Stimulated activated CD4-positive, alpha-beta T cell treated with anti-CD3 and anti-CD28 coated beads, Interleukin-12 subunit alpha, Interleukin-12 subunit beta, amount 100 ng/mL, for 24 hours (primary cell): ENCODE measurements around the gene PKP2.
"Not testable (repeated sequence)": the region's sequence is repeated elsewhere in the genome, so short reads cannot be mapped to it uniquely, and the experiment has no call there.

Experiments
- DNase-seq, 2 experiments: peaks; one replicate each; pipeline ENCODE4 v3.0.0-alpha.2; 2020; ENCODE audit warnings: low read depth in 2 of 2

PKP2 gene

GRCh38 chr12:32861658-32862057 lies 34.9 kb downstream of the PKP2 start:
- DNase-seq = not testable (repeated sequence)

- no peak for DNase-seq
These were observed 36.4 kb downstream of the PKP2 start for GRCh38 chr12:32860192-32860591.

DNA sequence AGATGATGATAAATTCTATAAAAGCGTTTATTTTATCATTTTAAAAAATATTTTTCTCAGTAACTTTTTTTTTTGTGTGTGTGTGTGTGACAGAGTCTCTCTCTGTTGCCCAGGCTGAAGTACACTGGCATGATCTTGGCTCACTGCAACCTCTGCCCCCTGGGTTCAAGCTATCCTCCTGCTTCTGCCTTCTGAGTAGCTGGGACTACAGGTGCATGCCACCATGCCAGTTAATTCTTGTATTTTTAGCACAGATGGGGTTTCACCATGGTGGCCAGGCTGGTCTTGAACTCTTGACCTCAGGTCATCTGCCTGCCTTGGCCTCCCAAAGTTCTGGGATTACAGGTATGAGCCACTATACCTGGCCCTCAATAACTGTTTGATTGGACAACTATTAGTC lies 37.2 kb downstream of the PKP2 start:
- no peak for DNase-seq

GRCh38 chr12:32854716-32855115 lies 41.9 kb downstream of the PKP2 start:
- DNase-seq = no peak

GRCh38 chr12:32854097-32854496 lies 42.5 kb downstream of the PKP2 start:
- no peak for DNase-seq

- DNase-seq = no peak
These were observed 49.3 kb downstream of the PKP2 start for GRCh38 chr12:32847287-32847686.

DNA sequence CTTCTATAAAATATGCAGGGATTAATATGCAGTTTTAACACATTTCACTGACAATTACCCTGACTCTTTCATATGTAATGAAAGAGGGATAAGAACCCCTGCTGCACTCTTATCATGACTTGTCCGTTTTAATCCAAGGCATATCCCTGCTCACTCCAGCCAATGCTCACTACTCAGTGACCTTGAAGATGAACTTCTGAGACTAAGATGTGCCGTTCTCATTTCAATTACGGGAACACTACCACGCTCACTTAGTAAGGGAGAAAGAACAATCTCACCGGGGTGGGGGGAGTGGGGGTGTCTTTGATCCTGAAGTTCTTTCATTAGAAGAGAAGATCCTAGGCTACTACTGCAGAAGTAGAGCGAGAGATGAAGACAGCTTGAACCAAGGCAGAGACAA lies 50.5 kb downstream of the PKP2 start:
- no peak for DNase-seq

GRCh38 chr12:32843528-32844095 lies 53.0 kb downstream of the PKP2 start:
- DNase-seq = no peak

DNA sequence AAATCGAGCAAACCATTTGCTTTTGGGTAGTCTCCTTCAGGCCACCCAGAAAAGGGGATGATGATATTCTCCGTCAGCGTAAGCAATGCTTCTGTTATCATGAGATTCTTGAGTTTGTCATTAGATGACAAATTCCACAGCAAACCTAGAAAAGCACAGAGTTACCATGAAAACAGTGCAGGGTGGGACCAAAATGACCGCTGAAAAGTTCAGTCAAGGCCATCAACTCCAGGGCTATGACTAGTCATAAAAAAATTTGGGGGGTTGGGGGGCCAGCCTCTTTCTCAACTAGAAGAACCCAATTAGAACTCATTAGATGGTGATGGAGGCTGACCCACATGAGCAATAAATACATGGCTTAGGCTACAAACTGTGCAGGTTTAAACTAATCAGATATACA lies 55.5 kb downstream of the PKP2 start:
- DNase-seq = no peak

DNA sequence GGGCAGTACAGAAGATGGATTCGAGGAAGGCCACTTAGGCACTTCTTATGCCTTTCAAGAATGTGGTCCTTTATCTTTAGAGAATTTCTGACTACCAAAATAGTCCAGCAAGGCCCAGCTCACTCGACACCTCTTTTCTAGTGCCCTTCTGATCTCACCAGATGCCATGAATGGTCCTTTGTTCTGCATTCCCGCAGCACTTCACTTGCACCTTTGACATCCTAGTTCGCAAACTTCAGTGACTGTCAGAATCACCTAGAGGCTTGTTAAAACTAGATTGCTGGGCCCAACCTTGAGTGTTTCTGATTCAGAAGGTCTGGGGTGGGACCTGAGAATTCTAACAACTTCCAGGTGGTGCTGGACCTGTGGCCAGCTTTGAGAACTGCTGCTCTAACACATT lies 56.7 kb downstream of the PKP2 start:
- DNase-seq = no peak

DNA sequence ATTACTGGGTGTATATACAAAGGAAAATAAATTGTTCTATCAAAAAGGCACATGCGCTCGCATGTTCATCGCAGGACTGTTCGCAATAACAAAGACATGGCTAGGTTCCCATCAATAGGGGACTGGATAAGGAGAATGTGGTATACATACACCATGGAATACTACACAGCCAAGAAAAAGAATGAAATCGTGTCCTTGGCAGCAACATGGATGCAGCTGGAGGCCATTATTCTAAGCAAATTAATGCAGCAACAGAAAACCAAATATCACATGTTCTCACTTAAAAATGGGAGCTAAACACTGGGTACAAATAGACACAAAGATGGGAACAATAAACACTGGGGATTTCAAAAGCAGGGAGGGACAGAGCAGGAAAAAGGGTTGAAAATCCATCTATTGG lies 58.6 kb downstream of the PKP2 start:
- no peak for DNase-seq

DNA sequence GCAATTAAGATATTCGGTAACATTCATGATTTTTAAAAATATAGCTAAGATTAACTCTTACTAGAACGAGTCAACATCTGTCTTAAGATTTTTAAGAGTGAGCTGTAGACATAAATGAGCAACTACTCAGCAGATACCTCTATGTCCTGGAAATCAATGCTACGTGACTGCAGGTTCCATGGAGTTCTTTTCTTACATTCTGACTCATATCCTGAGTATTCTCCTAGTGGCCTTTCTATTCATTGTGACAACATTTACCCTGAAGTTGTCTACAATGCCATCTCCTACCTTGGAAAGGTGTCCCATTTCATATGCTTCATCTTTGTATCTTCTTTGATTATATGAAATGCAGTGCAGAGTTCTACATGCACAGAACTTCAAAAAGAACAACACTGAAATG lies 59.9 kb downstream of the PKP2 start:
- no peak for DNase-seq

- DNase-seq = no peak
These were observed 62.5 kb downstream of the PKP2 start for GRCh38 chr12:32834122-32834521.

DNA sequence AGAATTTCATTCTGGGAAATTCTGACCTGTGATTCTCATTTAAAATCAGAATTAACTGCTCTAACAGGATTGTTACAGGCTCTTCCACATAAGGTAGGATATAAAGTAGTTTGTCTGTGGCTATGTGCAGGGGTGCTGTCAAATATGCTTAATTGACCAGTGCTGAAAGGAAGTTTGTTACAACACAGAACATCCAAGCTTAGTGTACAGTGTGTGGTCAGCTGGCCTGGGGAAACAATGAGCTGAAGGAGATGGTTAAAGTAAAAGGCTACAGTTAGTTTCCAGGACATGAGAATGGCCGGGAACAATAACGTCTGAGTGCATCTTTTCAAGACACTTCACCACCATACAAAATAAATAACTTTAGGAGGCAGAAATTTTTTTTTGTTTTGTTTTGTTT lies 68.0 kb downstream of the PKP2 start:
- DNase-seq = no peak

DNA sequence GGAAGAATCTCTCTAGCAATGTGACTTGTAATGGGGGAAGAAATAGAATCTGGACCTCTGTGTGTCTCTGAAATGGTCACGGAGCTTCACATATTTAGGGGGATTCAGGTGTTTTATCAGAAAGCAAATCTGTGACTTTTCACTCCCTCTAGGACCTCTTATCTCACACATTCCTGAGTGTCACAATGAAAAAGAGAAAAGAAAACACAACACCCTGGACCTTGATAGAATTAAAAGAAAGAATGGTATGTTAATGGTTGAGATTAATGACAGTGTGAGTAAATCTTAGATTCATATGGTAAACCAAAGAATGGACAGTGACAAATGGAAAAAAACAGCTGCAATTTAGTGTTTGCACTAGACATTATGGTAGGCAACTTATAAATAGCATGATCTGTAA lies 68.5 kb downstream of the PKP2 start:
- DNase-seq = no peak

DNA sequence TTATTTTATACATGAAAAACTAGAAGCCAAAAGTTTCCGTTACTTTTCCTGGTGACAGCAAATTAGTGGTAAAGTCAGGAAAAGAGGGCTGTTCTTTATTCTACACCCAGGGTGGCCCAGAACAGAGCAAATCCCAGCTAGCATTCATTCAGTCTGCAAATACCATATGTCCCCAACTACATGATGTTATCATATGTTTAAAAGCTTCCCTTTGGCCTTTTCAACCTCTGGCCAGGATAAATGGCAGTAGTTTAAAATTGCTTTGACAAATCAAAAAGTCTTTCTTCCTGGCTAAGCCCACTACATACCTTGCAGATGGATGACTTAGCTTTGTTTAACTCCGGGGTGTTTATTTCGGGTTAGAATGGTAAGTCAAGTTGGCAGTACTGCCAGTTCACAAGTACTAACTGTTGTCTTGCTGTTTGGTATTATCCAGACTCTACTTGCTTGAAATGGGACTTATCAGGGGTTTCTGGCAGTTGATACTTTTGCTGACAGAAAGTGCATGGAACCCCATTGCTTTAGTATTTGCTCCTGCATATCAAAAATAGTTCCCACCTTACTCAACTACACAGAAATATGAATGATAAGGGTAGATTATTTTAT lies 69.7 kb downstream of the PKP2 start:
- no peak for DNase-seq

GRCh38 chr12:32824596-32824995 lies 72.0 kb downstream of the PKP2 start:
- no peak for DNase-seq

- no peak for DNase-seq
These were observed 74.2 kb downstream of the PKP2 start for GRCh38 chr12:32822344-32822743.

GRCh38 chr12:32821710-32822109 lies 74.9 kb downstream of the PKP2 start:
- no peak for DNase-seq

GRCh38 chr12:32821293-32821692 lies 75.3 kb downstream of the PKP2 start:
- no peak for DNase-seq

DNA sequence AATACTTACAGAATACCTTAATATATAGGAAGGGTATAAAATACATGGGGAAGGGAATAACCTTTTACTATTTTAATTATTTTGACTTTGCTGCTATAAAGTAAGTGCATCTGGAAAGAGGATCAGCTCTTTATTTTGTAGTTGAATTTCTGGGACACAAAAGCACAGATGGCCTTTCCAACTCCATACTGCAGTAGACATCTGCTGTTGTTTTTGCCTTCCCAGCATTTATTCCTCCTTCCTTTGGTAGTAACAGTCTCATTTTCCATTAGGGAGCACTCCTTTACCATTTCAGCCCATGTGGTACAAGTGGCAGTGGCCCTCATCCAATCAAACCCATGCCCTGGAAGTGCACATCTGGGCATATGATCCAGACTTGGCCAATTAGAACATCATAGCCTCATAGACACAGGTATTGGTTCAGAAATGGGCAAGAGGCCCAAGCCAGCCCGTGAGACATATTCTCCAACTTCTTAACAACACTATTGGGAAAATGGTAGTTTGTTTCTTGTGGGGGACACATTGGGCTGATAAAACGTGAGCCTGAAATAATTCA lies 76.1 kb downstream of the PKP2 start:
- no peak for DNase-seq

- DNase-seq = no peak
These were observed 77.2 kb downstream of the PKP2 start for GRCh38 chr12:32819424-32819823.

DNA sequence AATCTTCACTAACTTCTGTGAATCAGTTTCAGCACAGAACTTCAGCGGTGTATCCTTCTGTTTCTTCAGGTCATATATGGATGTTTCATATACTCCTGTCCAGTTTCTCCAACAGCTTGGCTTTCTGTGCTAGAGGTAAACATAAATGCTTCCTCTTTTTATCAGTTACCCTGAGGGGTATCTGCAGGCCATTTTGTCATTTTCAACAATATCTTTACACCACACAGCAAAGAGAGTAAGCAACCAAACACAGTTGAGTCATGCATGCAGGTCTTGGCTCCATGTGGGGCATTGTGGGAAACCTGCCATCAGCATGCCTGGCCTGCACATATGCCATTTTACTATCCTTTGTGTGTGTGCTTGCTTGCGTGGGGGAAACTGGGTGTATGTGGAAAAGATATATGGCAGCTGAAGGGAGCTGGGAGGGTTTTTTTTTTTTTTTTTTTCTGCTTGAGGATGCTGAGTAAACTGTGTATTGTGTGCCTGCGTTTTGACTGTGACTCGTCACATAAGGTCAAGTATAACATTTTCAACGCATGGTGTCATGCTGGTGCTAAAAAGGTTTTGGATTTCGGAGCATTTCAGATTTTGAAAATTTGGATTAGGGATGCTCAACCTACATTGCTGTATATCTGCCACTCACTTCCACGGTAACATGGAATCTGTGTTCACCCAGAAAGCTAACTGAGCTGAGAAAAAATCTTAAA lies 84.7 kb downstream of the PKP2 start:
- DNase-seq = no peak
